CD14-positive monocyte (primary cell): ENCODE data around the gene ZNF552. TPM values are rescaled to one million over a fixed set of nuclear protein-coding genes. Genes with fewer than 3 reads are reported as not detected.
A peak's percentile ranks its signal among the peaks of the same experiment; 100 is the strongest.

ENCODE experiments used
- DNase-seq, 3 donors: peaks; one replicate each; pipeline ENCODE4 v3.0.0-alpha.2; 2011 to 2022
- H2AFZ ChIP-seq: 2 replicates; pipeline ENCODE4 v1.6.0; 2012; ENCODE audit warnings: mild to moderate bottlenecking, low read depth, low read length, inconsistent platforms; ENCODE audit not compliant: insufficient read depth, poor library complexity, severe bottlenecking
- H3K27ac ChIP-seq, 2 donors: 1 replicate in 1 of 2; 2 replicates in 1 of 2; pipeline ENCODE4 v1.5.1; 2012 to 2013; ENCODE audit warnings: low read length in 2 of 2, control low read depth in 1 of 2, inconsistent platforms in 1 of 2, low read depth in 1 of 2, mild to moderate bottlenecking in 1 of 2
- H3K27me3 ChIP-seq, 2 donors: one replicate each; pipeline versions ENCODE4 v1.6.0 to v1.6.1; 2011 to 2013; ENCODE audit warnings: low read length in 2 of 2; ENCODE audit not compliant: control insufficient read depth in 2 of 2, insufficient read depth in 2 of 2
- H3K36me3 ChIP-seq, 2 donors: replicated peaks in 1 of 2; 1 replicate in 1 of 2; 2 replicates in 1 of 2; pipeline versions ENCODE4 v1.5.1 to v1.6.1; 2012 to 2013; ENCODE audit warnings: low read length in 2 of 2, control low read depth in 1 of 2, inconsistent platforms in 1 of 2, mild to moderate bottlenecking in 1 of 2; ENCODE audit not compliant: insufficient read depth in 2 of 2, control insufficient read depth in 1 of 2
- H3K4me1 ChIP-seq, 2 donors: 1 replicate in 1 of 2; 2 replicates in 1 of 2; pipeline versions ENCODE4 v1.5.1 to v1.6.1; 2012 to 2013; ENCODE audit warnings: low read length in 2 of 2, control low read depth in 1 of 2, inconsistent platforms in 1 of 2, mild to moderate bottlenecking in 1 of 2, moderate library complexity in 1 of 2; ENCODE audit not compliant: insufficient read depth in 2 of 2, control insufficient read depth in 1 of 2
- H3K4me2 ChIP-seq: replicated peaks from 2 replicates; pipeline ENCODE3; 2012; ENCODE audit warnings: low read length, moderate library complexity, mild to moderate bottlenecking; ENCODE audit not compliant: poor library complexity, severe bottlenecking; ENCODE audit errors: extremely low read depth
- H3K4me3 ChIP-seq, 3 experiments: fragments of 200-600 bp in 1 of 3; sonication (generic) in 1 of 3; replicated peaks in 1 of 3; 1 replicate in 2 of 3; 2 replicates in 1 of 3; pipeline ENCODE4 v1.5.1; 2011 to 2013; ENCODE audit warnings: low read length in 3 of 3, mild to moderate bottlenecking in 3 of 3, control low read depth in 2 of 3, low read depth in 2 of 3, inconsistent platforms in 1 of 3, moderate library complexity in 1 of 3
- H3K79me2 ChIP-seq: 2 replicates; pipeline ENCODE4 v1.6.0; 2012; ENCODE audit warnings: mild to moderate bottlenecking, control low read depth, inconsistent platforms, low read length, moderate library complexity; ENCODE audit not compliant: insufficient read depth
- H3K9ac ChIP-seq: 2 replicates; pipeline ENCODE4 v1.6.0; 2017; ENCODE audit warnings: low read length, mild to moderate bottlenecking; ENCODE audit not compliant: insufficient read depth, poor library complexity, severe bottlenecking
- H3K9me3 ChIP-seq, 2 donors: replicated peaks in 1 of 2; 1 replicate in 1 of 2; 2 replicates in 1 of 2; pipeline versions ENCODE4 v1.5.1 to v1.6.1; 2012 to 2013; ENCODE audit warnings: low read length in 2 of 2, control low read depth in 1 of 2; ENCODE audit not compliant: control insufficient read depth in 1 of 2, insufficient read depth in 1 of 2
- H4K20me1 ChIP-seq: 2 replicates; pipeline ENCODE4 v1.6.0; 2012; ENCODE audit warnings: mild to moderate bottlenecking, low read length, control low read depth, moderate library complexity; ENCODE audit not compliant: insufficient read depth
- H3K27ac Mint-ChIP-seq, 7 donors: one replicate each; pipeline ENCODE4 v1.8.0; 2020; ENCODE audit warnings: mild to moderate bottlenecking in 7 of 7, mixed read lengths in 7 of 7, moderate library complexity in 6 of 7, inconsistent platforms in 2 of 7
- H3K27me3 Mint-ChIP-seq, 3 donors: one replicate each; pipeline ENCODE4 v1.8.0; 2021 to 2022; ENCODE audit warnings: low read depth in 3 of 3, mild to moderate bottlenecking in 3 of 3, mixed read lengths in 3 of 3, moderate library complexity in 3 of 3, inconsistent platforms in 1 of 3
- H3K36me3 Mint-ChIP-seq, 2 donors: one replicate each; pipeline ENCODE4 v1.8.0; 2020; ENCODE audit warnings: mixed read lengths in 2 of 2, inconsistent platforms in 1 of 2, mild to moderate bottlenecking in 1 of 2
- H3K4me1 Mint-ChIP-seq: one replicate; pipeline ENCODE4 v1.8.0; 2020; ENCODE audit warnings: mild to moderate bottlenecking, mixed read lengths
- H3K4me3 Mint-ChIP-seq, 2 donors: one replicate each; pipeline ENCODE4 v1.8.0; 2020; ENCODE audit warnings: mild to moderate bottlenecking in 2 of 2, mixed read lengths in 2 of 2, moderate library complexity in 1 of 2
- H3K9me3 Mint-ChIP-seq, 7 donors: one replicate each; pipeline ENCODE4 v1.8.0; 2020 to 2022; ENCODE audit warnings: mixed read lengths in 7 of 7, mild to moderate bottlenecking in 6 of 7, moderate library complexity in 6 of 7, inconsistent platforms in 2 of 7
- WGBS: methylation state at CpG from one replicate; pipeline ENCODE4 v1.1.5; 2013; ENCODE audit warnings: missing lambda C conversion rate; ENCODE audit not compliant: insufficient coverage; 5-methylcytosine and 5-hydroxymethylcytosine counted together
- intact Hi-C, 2 donors: fragments of 100-400 bp; cut with micrococcal nuclease; formaldehyde crosslinking; loops; one replicate each; pipeline versions ENCODE4 v1.15.0 to v1.15.1; 2023
- polyA plus RNA-seq, 3 donors: library from polyadenylated mRNA; depleted of rRNA in 1 of 3; unstranded in 2 of 3; stranded (reverse) in 1 of 3; fragments of 300-500 nt in 2 of 3; fragments of >200 nt in 1 of 3; fragmentation: Illumina TruSeq in 2 of 3; gene quantifications; 1 replicate in 2 of 3; 2 replicates in 1 of 3; pipeline ENCODE4 v1.2.3, GENCODE V29; 2012 to 2021
- TF ChIP-seq, protein P1 (sequence below): fragments of 200-600 bp; IDR thresholded peaks from one replicate; pipeline ENCODE4 v1.8.0; 2022; ENCODE audit warnings: antibody characterized with exemption, mild to moderate bottlenecking

The ZNF552 gene
- polyA plus RNA-seq, 3 donors, result 2.0 to 4.3 (median 2.9) TPM

DNA sequence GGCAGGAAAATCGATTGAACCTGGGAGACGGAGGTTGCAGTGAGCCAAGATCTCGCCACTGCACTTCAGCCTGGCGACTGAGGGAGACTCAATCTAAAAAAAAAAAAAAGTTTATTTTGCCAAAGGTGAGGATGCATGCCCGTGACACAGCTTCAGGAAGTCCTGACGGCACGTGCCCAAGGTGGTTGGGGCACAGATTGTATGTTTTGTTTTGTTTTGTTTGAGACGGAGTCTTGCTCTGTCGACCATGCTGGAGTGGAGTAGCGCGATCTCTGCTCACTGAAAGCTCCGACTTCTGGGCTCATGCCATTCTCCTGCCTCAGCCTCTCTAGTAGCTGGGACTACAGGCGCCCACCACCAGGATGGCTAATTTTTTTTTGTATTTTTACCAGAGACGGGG, 3.3 kb upstream of the ZNF552 start:
- Mint-ChIP-seq H3K4me1 (peaks cover 43% of the 10 kb centered on the region), H3K27ac (no peak overlapping the region)
- intact Hi-C loops, result loop anchor here in 1 of 2 donors (5.0 kb wide), 1 partner anchor 71 kb away; the partner anchor contains the start of gene ZNF776

DNA sequence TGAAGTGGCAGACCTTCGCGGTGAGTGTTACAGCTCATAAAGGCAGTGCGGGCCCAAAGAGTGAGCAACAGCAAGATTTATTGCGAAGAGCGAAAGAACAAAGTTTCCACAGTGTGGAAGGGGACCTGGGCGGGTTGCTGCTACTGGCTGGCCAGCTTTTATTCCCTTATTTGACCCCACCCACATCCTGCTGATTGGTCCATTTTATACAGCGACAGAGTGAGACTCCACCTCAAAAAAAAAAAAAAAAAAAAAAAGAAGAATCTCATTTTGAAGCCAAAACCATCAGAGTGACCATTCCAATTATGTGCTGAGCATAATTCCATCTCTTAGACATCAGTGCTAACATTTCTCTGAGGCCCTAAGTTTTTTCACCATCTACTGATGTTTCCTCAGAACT, 1.9 kb upstream of the ZNF552 start:
- Histone ChIP-seq H2AFZ (no peak overlapping the region), H3K9me3 (no peaks in the 10 kb centered on the region), H3K9ac (no peak overlapping the region), H3K36me3 (peaks cover 0 to 11% of the 10 kb centered on the region in 2 donors), H3K4me2 (no peak overlapping the region), H3K79me2 (peaks cover 32% of the 10 kb centered on the region), H3K27ac (no peak overlapping the region), H3K4me3 (no peak overlapping the region), H3K27me3 (no peaks in the 10 kb centered on the region), H3K4me1 (peaks cover 40 to 56% of the 10 kb centered on the region in 2 donors), H4K20me1 (no peaks in the 10 kb centered on the region)
- TF ChIP-seq, protein P1, sequence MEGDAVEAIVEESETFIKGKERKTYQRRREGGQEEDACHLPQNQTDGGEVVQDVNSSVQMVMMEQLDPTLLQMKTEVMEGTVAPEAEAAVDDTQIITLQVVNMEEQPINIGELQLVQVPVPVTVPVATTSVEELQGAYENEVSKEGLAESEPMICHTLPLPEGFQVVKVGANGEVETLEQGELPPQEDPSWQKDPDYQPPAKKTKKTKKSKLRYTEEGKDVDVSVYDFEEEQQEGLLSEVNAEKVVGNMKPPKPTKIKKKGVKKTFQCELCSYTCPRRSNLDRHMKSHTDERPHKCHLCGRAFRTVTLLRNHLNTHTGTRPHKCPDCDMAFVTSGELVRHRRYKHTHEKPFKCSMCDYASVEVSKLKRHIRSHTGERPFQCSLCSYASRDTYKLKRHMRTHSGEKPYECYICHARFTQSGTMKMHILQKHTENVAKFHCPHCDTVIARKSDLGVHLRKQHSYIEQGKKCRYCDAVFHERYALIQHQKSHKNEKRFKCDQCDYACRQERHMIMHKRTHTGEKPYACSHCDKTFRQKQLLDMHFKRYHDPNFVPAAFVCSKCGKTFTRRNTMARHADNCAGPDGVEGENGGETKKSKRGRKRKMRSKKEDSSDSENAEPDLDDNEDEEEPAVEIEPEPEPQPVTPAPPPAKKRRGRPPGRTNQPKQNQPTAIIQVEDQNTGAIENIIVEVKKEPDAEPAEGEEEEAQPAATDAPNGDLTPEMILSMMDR, result no peak
- Mint-ChIP-seq H3K4me3 (no peak overlapping the region), H3K4me1 (peaks cover 50% of the 10 kb centered on the region), H3K27ac (no peak overlapping the region), H3K36me3 (peaks cover 0 to 16% of the 10 kb centered on the region in 2 donors), H3K9me3 (no peaks in the 10 kb centered on the region), H3K27me3 (peaks cover 0 to 4% (median 0%) of the 10 kb centered on the region in 3 donors)
- intact Hi-C loops, result loop anchor here in 1 of 2 donors (5.0 kb wide), 1 partner anchor 69 kb away; the partner anchor contains the start of gene ZNF776
- DNase-seq, result peak in 1 of 3 donors; percentile 16
- WGBS, result 95% methylated on average over 7 of the region's 7 CpGs

More for the DNA sequence above, 3.3 kb upstream of the ZNF552 start:
- H3K36me3 Mint-ChIP-seq, result peaks cover 8 to 14% of the 10 kb centered on the region in 2 donors
- Histone ChIP-seq H3K9me3 (no peaks in the 10 kb centered on the region), H3K79me2 (peaks cover 44% of the 10 kb centered on the region), H3K27ac (no peak overlapping the region), H2AFZ (no peak overlapping the region), H4K20me1 (no peaks in the 10 kb centered on the region), H3K27me3 (no peaks in the 10 kb centered on the region), H3K4me1 (peaks cover 30 to 45% of the 10 kb centered on the region in 2 donors), H3K4me3 (no peak overlapping the region), H3K9ac (no peak overlapping the region), H3K4me2 (no peak overlapping the region), H3K36me3 (peaks cover 0 to 1% of the 10 kb centered on the region in 2 donors)
- H3K27me3 Mint-ChIP-seq, result peaks cover 0 to 4% (median 0%) of the 10 kb centered on the region in 3 donors
- DNase-seq, result no peak
- no peak overlapping the region for H3K4me3 Mint-ChIP-seq
- H3K9me3 Mint-ChIP-seq, result no peaks in the 10 kb centered on the region
- TF ChIP-seq, protein P1, result no peak
- 97% methylated on average over 12 of the region's 14 CpGs for WGBS
